Activated CD8-positive, alpha-beta T cell treated with anti-CD3 and anti-CD28 coated beads, Interleukin-2, amount 10 ng/mL, durations not matched to agents 7 days and 5 days (primary cell): Measurements from ENCODE around the gene ZFP2. TPM values are rescaled to one million over a fixed set of nuclear protein-coding genes. Genes with fewer than 3 reads are reported as not detected.
"Not testable (repeated sequence)": the region's sequence is repeated elsewhere in the genome, so short reads cannot be mapped to it uniquely, and the experiment has no call there.

Experiments used
- ATAC-seq: fragments of 150-1000 bp; cut with Tn5 transposase; one replicate; pipeline ENCODE4 v1.10.0; 2021; ENCODE audit warnings: moderate library complexity
- CTCF ChIA-PET: fragments of 350-600 bp; sonication (Branson Sonifier 250); formaldehyde crosslinking; loops from one replicate; lab custom pipeline; 2021; ENCODE audit warnings: antibody characterized with exemption; lab: Charles Lee
- POLR2A ChIA-PET: fragments of 350-600 bp; sonication (Branson Sonifier 250); formaldehyde crosslinking; loops from one replicate; lab custom pipeline; 2021; ENCODE audit warnings: antibody characterized with exemption; lab: Charles Lee
- DNase-seq: peaks from one replicate; pipeline ENCODE4 v3.0.0-alpha.2; 2020
- H3K27ac Mint-ChIP-seq: one replicate; pipeline ENCODE4 v1.8.0; 2021; ENCODE audit warnings: mild to moderate bottlenecking, mixed read lengths
- H3K27me3 Mint-ChIP-seq: one replicate; pipeline ENCODE4 v1.8.0; 2021; ENCODE audit warnings: low read depth, mixed read lengths
- H3K36me3 Mint-ChIP-seq: one replicate; pipeline ENCODE4 v1.8.0; 2021; ENCODE audit warnings: low read depth, mixed read lengths
- H3K4me1 Mint-ChIP-seq: one replicate; pipeline ENCODE4 v1.8.0; 2021; ENCODE audit warnings: low read depth, mixed read lengths
- H3K4me3 Mint-ChIP-seq: one replicate; pipeline ENCODE4 v1.8.0; 2021; ENCODE audit warnings: mild to moderate bottlenecking, mixed read lengths
- H3K9me3 Mint-ChIP-seq: one replicate; pipeline ENCODE4 v1.8.0; 2022; ENCODE audit warnings: mixed read lengths; ENCODE audit not compliant: insufficient read depth
- total RNA-seq, 2 experiments: library from RNA; stranded (reverse); gene quantifications; one replicate each; pipeline ENCODE4 v1.2.3, GENCODE V29; 2021

ZFP2 gene
- total RNA-seq, result under 1 TPM; 0.21 to 0.26 TPM

GRCh38 chr5:178895615-178896571, at the start of gene ZFP2:
Gene ZFP2 (plus strand): TSS chr5:178895913. CDS start chr5:178931314, 35,401 bp downstream.
- Mint-ChIP-seq H3K27me3 (no peaks in the 10 kb centered on the region), H3K27ac (no peak within 1 kb of the TSS), H3K36me3 (peaks cover 29% of the 10 kb centered on the region), H3K9me3 (peaks cover 39% of the 10 kb centered on the region), H3K4me1 (peaks cover 4% of the 10 kb centered on the region), H3K4me3 (peak within 1 kb of the TSS; percentile 43)
- DNase-seq, result peak; percentile 26
- ChIA-PET POLR2A (no interaction called here), CTCF (no interaction called here)
- ATAC-seq, result peak; percentile 72

GRCh38 chr5:178849316-178849715, 46.4 kb upstream of the ZFP2 start:
- CTCF ChIA-PET, result no interaction called here
- H3K36me3 Mint-ChIP-seq, result no peaks in the 10 kb centered on the region
- H3K27me3 Mint-ChIP-seq, result peaks cover 9% of the 10 kb centered on the region
- POLR2A ChIA-PET, result no interaction called here
- DNase-seq, result no peak
- no peaks in the 10 kb centered on the region for H3K9me3 Mint-ChIP-seq
- ATAC-seq, result no peak
- no peak overlapping the region for H3K4me3 Mint-ChIP-seq
- no peaks in the 10 kb centered on the region for H3K4me1 Mint-ChIP-seq
- H3K27ac Mint-ChIP-seq, result no peak overlapping the region

GRCh38 chr5:178851951-178852350, 43.8 kb upstream of the ZFP2 start:
- Mint-ChIP-seq H3K27ac (no peak overlapping the region), H3K4me1 (no peaks in the 10 kb centered on the region), H3K27me3 (peaks cover 9% of the 10 kb centered on the region), H3K4me3 (no peak overlapping the region), H3K36me3 (no peaks in the 10 kb centered on the region), H3K9me3 (no peaks in the 10 kb centered on the region)
- no peak for ATAC-seq
- DNase-seq, result no peak
- POLR2A ChIA-PET, result no interaction called here
- CTCF ChIA-PET, result no interaction called here

GRCh38 chr5:178854284-178854683, 41.4 kb upstream of the ZFP2 start:
- ChIA-PET CTCF (no interaction called here), POLR2A (no interaction called here)
- H3K36me3 Mint-ChIP-seq, result peaks cover 2% of the 10 kb centered on the region
- no peak for ATAC-seq
- H3K4me1 Mint-ChIP-seq, result peaks cover 5% of the 10 kb centered on the region
- H3K27me3 Mint-ChIP-seq, result peaks cover 5% of the 10 kb centered on the region
- no peak overlapping the region for H3K4me3 Mint-ChIP-seq
- H3K27ac Mint-ChIP-seq, result no peak overlapping the region
- DNase-seq, result no peak
- H3K9me3 Mint-ChIP-seq, result no peaks in the 10 kb centered on the region

GRCh38 chr5:178859625-178860521, 35.8 kb upstream of the ZFP2 start, which contains the start of gene ZNF354B:
Gene ZNF354B (plus strand): TSS chr5:178859953. CDS start chr5:178861048, 1,095 bp downstream.
- peak; percentile 88 for DNase-seq
- no peaks in the 10 kb centered on the region for H3K27me3 Mint-ChIP-seq
- CTCF ChIA-PET, result interaction anchor here (0.8 to 1.3 kb wide), 3 partner anchors 128 to 234 kb away, joined by 4 to 11 read pairs (median 5); partner anchors contain the start of gene ZNF354A
- H3K27ac Mint-ChIP-seq, result peak within 1 kb of the TSS; percentile 77
- POLR2A ChIA-PET, result interaction anchor here (0.6 to 1.0 kb wide), 2 partner anchors 200 to 282 kb away, joined by 3 read pairs; partner anchors contain the start of gene ZNF354C
- peak; percentile 96 for ATAC-seq
- no peaks in the 10 kb centered on the region for H3K9me3 Mint-ChIP-seq
- H3K4me1 Mint-ChIP-seq, result peaks cover 21% of the 10 kb centered on the region
- H3K4me3 Mint-ChIP-seq, result peak within 1 kb of the TSS; percentile 88
- H3K36me3 Mint-ChIP-seq, result peaks cover 32% of the 10 kb centered on the region

- POLR2A ChIA-PET, ATAC-seq: not testable (repeated sequence)
- peaks cover 21% of the 10 kb centered on the region for H3K4me1 Mint-ChIP-seq
These were observed 35.1 kb upstream of the ZFP2 start for GRCh38 chr5:178860615-178861014.

GRCh38 chr5:178861627-178862026, 34.1 kb upstream of the ZFP2 start:
- no peak overlapping the region for H3K27ac Mint-ChIP-seq
- peaks cover 50% of the 10 kb centered on the region for H3K36me3 Mint-ChIP-seq
- H3K4me3 Mint-ChIP-seq, result peak overlapping the region; percentile 67
- no peak for ATAC-seq
- peaks cover 21% of the 10 kb centered on the region for H3K4me1 Mint-ChIP-seq
- peaks cover 3% of the 10 kb centered on the region for H3K9me3 Mint-ChIP-seq
- ChIA-PET CTCF (no interaction called here), POLR2A (no interaction called here)
- DNase-seq, result no peak
- H3K27me3 Mint-ChIP-seq, result no peaks in the 10 kb centered on the region

More at GRCh38 chr5:178860615-178861014, 35.1 kb upstream of the ZFP2 start:
- CTCF ChIA-PET, H3K9me3 Mint-ChIP-seq, H3K4me3 Mint-ChIP-seq, DNase-seq, H3K27me3 Mint-ChIP-seq, H3K27ac Mint-ChIP-seq: not testable (repeated sequence)
- peaks cover 40% of the 10 kb centered on the region for H3K36me3 Mint-ChIP-seq

GRCh38 chr5:178866946-178867345, 28.8 kb upstream of the ZFP2 start:
- CTCF ChIA-PET, result no interaction called here
- no peak for ATAC-seq
- H3K27ac Mint-ChIP-seq, result no peak overlapping the region

GRCh38 chr5:178869577-178869976, 26.1 kb upstream of the ZFP2 start:
- peaks cover 35% of the 10 kb centered on the region for H3K9me3 Mint-ChIP-seq
- DNase-seq (no peak), ATAC-seq (no peak)
- H3K4me1 Mint-ChIP-seq, result no peaks in the 10 kb centered on the region
- H3K27ac Mint-ChIP-seq, result no peak overlapping the region
- ChIA-PET POLR2A (no interaction called here), CTCF (no interaction called here)
- H3K4me3 Mint-ChIP-seq, result no peak overlapping the region
- no peaks in the 10 kb centered on the region for H3K27me3 Mint-ChIP-seq
- H3K36me3 Mint-ChIP-seq, result peaks cover 98% of the 10 kb centered on the region

More at GRCh38 chr5:178866946-178867345, 28.8 kb upstream of the ZFP2 start:
- no peak for DNase-seq
- no peak overlapping the region for H3K4me3 Mint-ChIP-seq
- peaks cover 4% of the 10 kb centered on the region for H3K4me1 Mint-ChIP-seq
- H3K27me3 Mint-ChIP-seq, result no peaks in the 10 kb centered on the region
- H3K36me3 Mint-ChIP-seq, result peaks cover 88% of the 10 kb centered on the region
- H3K9me3 Mint-ChIP-seq, result peaks cover 15% of the 10 kb centered on the region
- POLR2A ChIA-PET, result interaction anchor here (1.0 kb wide), 1 partner anchor 9 kb away, joined by 3 read pairs; no protein-coding TSS in a partner anchor

GRCh38 chr5:178870411-178870810, 25.3 kb upstream of the ZFP2 start:
- Mint-ChIP-seq H3K27ac (no peak overlapping the region), H3K9me3 (peaks cover 42% of the 10 kb centered on the region), H3K4me3 (no peak overlapping the region), H3K27me3 (no peaks in the 10 kb centered on the region), H3K4me1 (no peaks in the 10 kb centered on the region), H3K36me3 (peaks cover 98% of the 10 kb centered on the region)
- no peak for ATAC-seq
- ChIA-PET CTCF (no interaction called here), POLR2A (no interaction called here)
- no peak for DNase-seq

GRCh38 chr5:178872302-178872701, 23.4 kb upstream of the ZFP2 start:
- H3K9me3 Mint-ChIP-seq, result peaks cover 52% of the 10 kb centered on the region
- no peaks in the 10 kb centered on the region for H3K27me3 Mint-ChIP-seq
- no peak overlapping the region for H3K4me3 Mint-ChIP-seq
- DNase-seq (no peak), ATAC-seq (no peak)
- no peak overlapping the region for H3K27ac Mint-ChIP-seq
- no peaks in the 10 kb centered on the region for H3K4me1 Mint-ChIP-seq
- CTCF ChIA-PET, result no interaction called here
- peaks cover 98% of the 10 kb centered on the region for H3K36me3 Mint-ChIP-seq
- POLR2A ChIA-PET, result no interaction called here
